ENCODE results near the gene SLX9.

GRCh38 chr21:44998621-44999427, 59.0 kb downstream of the SLX9 start:
- TF ChIP-seq SUZ12 (IDR thresholded peaks at IDR 0.05) (no peak), ZNF384 (IDR thresholded peaks at IDR 0.05) (no peak), FOXM1 (IDR thresholded peaks at IDR 0.05; ENCODE audit: borderline replicate concordance) (no peak), NFRKB (IDR thresholded peaks at IDR 0.05) (no peak), BHLHE40 (IDR thresholded peaks at IDR 0.05; ENCODE audit: borderline replicate concordance) (no peak), CTBP1 (IDR thresholded peaks at IDR 0.05; ENCODE audit: borderline replicate concordance) (no peak), FOXA1 (IDR thresholded peaks at IDR 0.05) (no peak), SP1 (IDR thresholded peaks at IDR 0.05) (no peak), PKNOX1 (IDR thresholded peaks at IDR 0.05) (no peak)
